H1 (cell line): ENCODE results near the gene ZDHHC23. TPM values are rescaled to one million over a fixed set of nuclear protein-coding genes. Genes with fewer than 3 reads are reported as not detected.

Experiments
- CTCF ChIA-PET: fragments of 300-600 bp; sonication (Branson Sonifier 250); formaldehyde crosslinking; loops from one replicate; lab custom pipeline; 2021; ENCODE audit not compliant: partially characterized antibody; lab: Charles Lee
- POLR2A ChIA-PET: fragments of 300-600 bp; sonication (Branson Sonifier 250); formaldehyde crosslinking; loops from one replicate; lab custom pipeline; 2021; ENCODE audit warnings: inconsistent platforms; ENCODE audit not compliant: partially characterized antibody; lab: Charles Lee
- DNase-seq, 2 experiments: peaks; one replicate each; pipeline versions ENCODE4 v3.0.0 to v3.0.0-alpha.2; 2010 to 2022; ENCODE audit warnings: low spot score in 2 of 2, low read depth in 1 of 2, mixed read lengths in 1 of 2
- FAIRE-seq: peaks from 2 replicates; lab custom pipeline; 2011; peaks lifted over from hg19 to GRCh38; lab: Jason Lieb, UNC
- H2AFZ ChIP-seq: 2 replicates; pipeline ENCODE4 v1.8.1; 2012; ENCODE audit warnings: low read length, inconsistent platforms
- H2AK5ac ChIP-seq: 2 replicates; pipeline ENCODE4 v1.6.1; 2013; ENCODE audit warnings: low read depth, low read length
- H2BK120ac ChIP-seq: replicated peaks from 2 replicates; pipeline ENCODE3; 2013; ENCODE audit warnings: low read depth, low read length, inconsistent platforms
- H2BK12ac ChIP-seq: 2 replicates; pipeline ENCODE4 v1.6.1; 2013; ENCODE audit warnings: low read depth, low read length
- H2BK15ac ChIP-seq: 2 replicates; pipeline ENCODE4 v1.6.1; 2013; ENCODE audit warnings: low read length
- H2BK20ac ChIP-seq: 2 replicates; pipeline ENCODE4 v1.6.1; 2013; ENCODE audit warnings: low read length
- H2BK5ac ChIP-seq: 2 replicates; pipeline ENCODE4 v1.6.1; 2013; ENCODE audit warnings: low read depth, low read length
- H3K14ac ChIP-seq: 2 replicates; pipeline ENCODE4 v1.6.1; 2013; ENCODE audit warnings: inconsistent platforms; ENCODE audit not compliant: insufficient read length
- H3K18ac ChIP-seq: 2 replicates; pipeline ENCODE4 v1.6.1; 2013; ENCODE audit warnings: low read length; ENCODE audit errors: extremely low read depth
- H3K23ac ChIP-seq: 2 replicates; pipeline ENCODE4 v1.6.1; 2013; ENCODE audit warnings: inconsistent platforms; ENCODE audit not compliant: insufficient read length
- H3K23me2 ChIP-seq: 2 replicates; pipeline ENCODE4 v1.6.1; 2013; ENCODE audit warnings: low read depth, low read length
- H3K27ac ChIP-seq: 2 replicates; pipeline ENCODE4 v1.6.1; 2011; ENCODE audit warnings: low read depth, low read length, inconsistent platforms
- H3K27me3 ChIP-seq, 4 experiments: replicated peaks in 1 of 4; 1 replicate in 1 of 4; 2 replicates in 3 of 4; pipeline versions ENCODE4 v1.6.1 to v1.8.1; 2011 to 2013; ENCODE audit warnings: low read length in 3 of 4, mild to moderate bottlenecking in 3 of 4, inconsistent platforms in 2 of 4, mixed read lengths in 2 of 4, moderate library complexity in 1 of 4; ENCODE audit not compliant: control insufficient read depth in 3 of 4, insufficient read depth in 3 of 4; ENCODE audit errors: extremely low read depth in 1 of 4
- H3K36me3 ChIP-seq, 4 experiments: 2 replicates each; pipeline versions ENCODE4 v1.6.1 to v1.8.1; 2011 to 2013; ENCODE audit warnings: mild to moderate bottlenecking in 4 of 4, low read length in 3 of 4, moderate library complexity in 2 of 4, control low read depth in 1 of 4, inconsistent platforms in 1 of 4; ENCODE audit not compliant: insufficient read depth in 4 of 4, control insufficient read depth in 2 of 4
- H3K4ac ChIP-seq: replicated peaks from 2 replicates; pipeline ENCODE3; 2013; ENCODE audit warnings: low read length, low read depth, mixed read lengths, inconsistent platforms; ENCODE audit not compliant: insufficient read length
- H3K4me1 ChIP-seq, 4 experiments: replicated peaks in 1 of 4; 1 replicate in 1 of 4; 2 replicates in 3 of 4; pipeline versions ENCODE4 v1.6.1 to v1.8.1; 2011 to 2013; ENCODE audit warnings: low read length in 3 of 4, inconsistent platforms in 2 of 4, mixed read lengths in 1 of 4; ENCODE audit not compliant: insufficient read depth in 4 of 4, control insufficient read depth in 3 of 4
- H3K4me2 ChIP-seq, 2 experiments: 2 replicates each; pipeline versions ENCODE4 v1.6.1 to v1.8.1; 2011 to 2013; ENCODE audit warnings: low read depth in 2 of 2, low read length in 2 of 2, control low read depth in 1 of 2, inconsistent platforms in 1 of 2, mild to moderate bottlenecking in 1 of 2; ENCODE audit not compliant: insufficient read depth in 1 of 2
- H3K4me3 ChIP-seq, 4 experiments: fragments of 200-600, 300-600 bp in 1 of 4; sonication (generic), shearing (Covaris generic), sonication (Bioruptor Twin) in 1 of 4; 2 replicates each; pipeline versions ENCODE4 v1.5.1 to v1.8.1; 2011 to 2016; ENCODE audit warnings: low read length in 4 of 4, low read depth in 3 of 4, control low read depth in 2 of 4, inconsistent platforms in 2 of 4, mild to moderate bottlenecking in 2 of 4, mixed read lengths in 1 of 4, moderate library complexity in 1 of 4; ENCODE audit not compliant: insufficient read depth in 2 of 4; ENCODE audit errors: extremely low read depth in 1 of 4
- H3K56ac ChIP-seq: replicated peaks from 2 replicates; pipeline ENCODE3; 2013; ENCODE audit warnings: low read depth, mild to moderate bottlenecking, mixed read lengths, low read length, inconsistent platforms; ENCODE audit not compliant: insufficient read length
- H3K79me1 ChIP-seq: 2 replicates; pipeline ENCODE4 v1.6.1; 2013; ENCODE audit warnings: low read depth, low read length, control low read depth
- H3K79me2 ChIP-seq, 2 experiments: 2 replicates each; pipeline versions ENCODE4 v1.6.1 to v1.8.1; 2012 to 2013; ENCODE audit warnings: low read length in 2 of 2, mild to moderate bottlenecking in 2 of 2, inconsistent platforms in 1 of 2; ENCODE audit not compliant: insufficient read depth in 2 of 2, control insufficient read depth in 1 of 2
- H3K9ac ChIP-seq, 4 experiments: replicated peaks in 1 of 4; 1 replicate in 1 of 4; 2 replicates in 3 of 4; pipeline versions ENCODE4 v1.6.1 to v1.8.1; 2011 to 2013; ENCODE audit warnings: low read depth in 3 of 4, low read length in 3 of 4, control low read depth in 2 of 4, mild to moderate bottlenecking in 2 of 4, moderate library complexity in 2 of 4, inconsistent platforms in 1 of 4; ENCODE audit errors: extremely low read depth in 1 of 4
- H3K9me3 ChIP-seq, 2 experiments: 2 replicates each; pipeline versions ENCODE4 v1.6.1 to v1.8.1; 2012 to 2013; ENCODE audit warnings: mild to moderate bottlenecking in 2 of 2, moderate library complexity in 2 of 2, control low read depth in 1 of 2, inconsistent platforms in 1 of 2, low read depth in 1 of 2, low read length in 1 of 2, mixed read lengths in 1 of 2; ENCODE audit not compliant: insufficient read depth in 2 of 2
- H4K20me1 ChIP-seq, 2 experiments: replicated peaks in 1 of 2; 2 replicates each; pipeline versions ENCODE3 to v1.8.1; 2011 to 2013; ENCODE audit warnings: inconsistent platforms in 2 of 2, low read length in 2 of 2, mild to moderate bottlenecking in 1 of 2; ENCODE audit not compliant: insufficient read depth in 2 of 2, control insufficient read depth in 1 of 2
- H4K5ac ChIP-seq: 2 replicates; pipeline ENCODE4 v1.6.1; 2013; ENCODE audit warnings: low read length, low read depth, mixed read lengths, inconsistent platforms; ENCODE audit not compliant: insufficient read length
- H4K8ac ChIP-seq: 2 replicates; pipeline ENCODE4 v1.8.0; 2013; ENCODE audit warnings: mild to moderate bottlenecking, moderate library complexity, low read length, inconsistent platforms; ENCODE audit not compliant: insufficient read depth; ENCODE audit errors: extremely low read depth
- H4K91ac ChIP-seq: replicated peaks from 2 replicates; pipeline ENCODE3; 2013; ENCODE audit warnings: low read length, mixed read lengths, inconsistent platforms; ENCODE audit not compliant: insufficient read length
- ASH2L ChIP-seq: fragments of 200-600, 300-600 bp; sonication (generic); IDR thresholded peaks from one replicate; pipeline ENCODE4 v1.7.1; 2017; ENCODE audit warnings: low read length
- CBX8 ChIP-seq: fragments of 300-800, 300-1000 bp; sonication (generic); IDR thresholded peaks from 2 replicates; pipeline ENCODE4 v1.7.1; 2016; ENCODE audit warnings: low read depth, low read length, borderline replicate concordance
- CHD2 ChIP-seq: IDR thresholded peaks from 2 replicates; pipeline ENCODE4 v1.6.1; 2012; ENCODE audit warnings: low read length, improper control_type of control experiment
- GABPA ChIP-seq: IDR thresholded peaks from 2 replicates; pipeline ENCODE4 v1.6.1; 2011; ENCODE audit warnings: mild to moderate bottlenecking, low read length, moderate library complexity, borderline replicate concordance; ENCODE audit not compliant: insufficient read depth
- KDM1A ChIP-seq: fragments of 200-600, 300-600 bp; sonication (generic); IDR thresholded peaks from 2 replicates; pipeline ENCODE4 v1.7.1; 2016; ENCODE audit warnings: mild to moderate bottlenecking, low read length, borderline replicate concordance
- RAD21 ChIP-seq, 2 experiments: IDR thresholded peaks in 1 of 2; conservative IDR thresholded peaks in 1 of 2; 2 replicates each; pipeline ENCODE4 v1.6.1; 2011; ENCODE audit warnings: low read depth in 2 of 2, low read length in 2 of 2, improper control_type of control experiment in 1 of 2, inconsistent platforms in 1 of 2, mild to moderate bottlenecking in 1 of 2, moderate library complexity in 1 of 2
- RFX5 ChIP-seq: IDR thresholded peaks from 2 replicates; pipeline ENCODE4 v1.6.1; 2011; ENCODE audit warnings: low read depth, low read length, improper control_type of control experiment, borderline replicate concordance
- RXRA ChIP-seq: IDR thresholded peaks from 2 replicates; pipeline ENCODE4 v1.6.1; 2011; ENCODE audit warnings: low read depth, mild to moderate bottlenecking, low read length, moderate library complexity; ENCODE audit not compliant: insufficient read depth
- SAP30 ChIP-seq: fragments of 300-600 bp; sonication (generic); IDR thresholded peaks from 2 replicates; pipeline ENCODE4 v1.7.1; 2012; ENCODE audit warnings: low read length, moderate library complexity, mild to moderate bottlenecking, inconsistent platforms; ENCODE audit not compliant: insufficient read depth, insufficient replicate concordance
- SP1 ChIP-seq: IDR thresholded peaks from 2 replicates; pipeline ENCODE4 v1.6.1; 2011; ENCODE audit warnings: low read depth, low read length
- SP2 ChIP-seq: IDR thresholded peaks from 2 replicates; pipeline ENCODE4 v1.6.1; 2012; ENCODE audit warnings: mild to moderate bottlenecking, low read length, inconsistent platforms
- SUZ12 ChIP-seq: fragments of 200-600 bp; sonication (generic); IDR thresholded peaks from 2 replicates; pipeline ENCODE4 v1.6.1; 2012; ENCODE audit warnings: mild to moderate bottlenecking, inconsistent platforms, low read length, moderate library complexity, mixed read lengths
- TBP ChIP-seq: IDR thresholded peaks from 2 replicates; pipeline ENCODE4 v1.6.1; 2011; ENCODE audit warnings: low read depth, low read length, improper control_type of control experiment
- ZNF274 ChIP-seq: IDR thresholded peaks from 2 replicates; pipeline ENCODE4 v1.7.0; 2012; ENCODE audit warnings: low read length, borderline replicate concordance; ENCODE audit errors: extremely low read depth
- polyA plus RNA-seq, 7 experiments: library from polyadenylated mRNA; depleted of rRNA in 3 of 7; stranded (reverse) in 5 of 7; unstranded in 2 of 7; fragments of >200 nt in 5 of 7; fragments of 200-250 nt in 2 of 7; gene quantifications; 1 replicate in 5 of 7; 2 replicates in 1 of 7; 4 replicates in 1 of 7; pipeline versions ENCODE4 v1.2.1 to v1.2.3, GENCODE V29; 2011 to 2013; ENCODE audit warnings: missing spikeins in 2 of 7, mixed read lengths in 2 of 7
- total RNA-seq: library from RNA; stranded (reverse); fragmentation: NEBNext Ultra II Directional; extraction: Animal tissue kit (Norgen Biotek cat#: 25700); gene quantifications from 2 replicates; pipeline ENCODE4 v1.2.1, GENCODE V29; 2021

Gene ZDHHC23
- total and polyA plus RNA-seq, 2 of the 8 experiments (the other 6 are each of a cell fraction or from before 2014, with no cell fraction given) = 6.2 to 15.7 TPM

DNA sequence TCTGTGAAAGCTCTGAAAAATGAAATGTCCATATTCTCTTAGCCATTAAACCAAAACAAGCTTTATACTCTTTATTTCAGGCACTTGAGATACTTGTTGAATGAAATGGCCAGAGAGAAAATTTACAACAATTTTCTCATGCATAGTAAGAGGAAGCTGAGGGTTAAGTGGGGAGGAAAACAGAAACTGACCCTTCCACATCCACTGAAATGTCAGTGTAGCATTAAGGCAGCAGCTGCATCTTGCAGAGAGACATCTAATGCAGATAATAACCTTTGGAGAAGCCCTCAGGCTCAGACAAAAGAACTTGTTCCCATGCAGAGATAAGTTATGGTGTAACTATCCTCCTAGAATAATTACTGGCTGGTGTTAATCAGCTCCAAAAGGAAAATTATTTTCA, 34.0 kb downstream of the ZDHHC23 start:
- Histone ChIP-seq H4K91ac (no peak overlapping the region), H3K27ac (no peak overlapping the region), H4K5ac (no peak overlapping the region), H2BK12ac (no peak overlapping the region), H2BK120ac (no peak overlapping the region), H3K79me2 (no peaks in the 10 kb centered on the region), H3K56ac (no peak overlapping the region), H2BK20ac (no peak overlapping the region), H3K4ac (no peak overlapping the region), H3K9ac (no peak overlapping the region), H3K23me2 (no peaks in the 10 kb centered on the region), H2AFZ (no peak overlapping the region), H2BK5ac (no peak overlapping the region), H4K8ac (no peak overlapping the region), H3K4me2 (no peak overlapping the region), H3K79me1 (no peaks in the 10 kb centered on the region), H3K23ac (no peak overlapping the region), H3K4me3 (no peak overlapping the region), H3K18ac (no peak overlapping the region), H2AK5ac (no peak overlapping the region), H3K36me3 (no peaks in the 10 kb centered on the region), H4K20me1 (no peaks in the 10 kb centered on the region), H3K4me1 (0 out of 7 replicates have a peak, but pooled peaks cover 0 to 2% (median 0%) of the 10 kb centered on the region in 4 experiments), H3K9me3 (no peaks in the 10 kb centered on the region), H3K14ac (no peak overlapping the region), H3K27me3 (no peaks in the 10 kb centered on the region), H2BK15ac (no peak overlapping the region)
- ChIA-PET POLR2A (interaction anchor here (1.1 kb wide), 1 partner anchor 10 kb away, joined by 3 read pairs; no protein-coding TSS in a partner anchor), CTCF (interaction anchor here (0.5 to 1.6 kb wide), 5 partner anchors 16 to 137 kb away, joined by 3 to 4 read pairs (median 3); no protein-coding TSS in a partner anchor)
- no peak for TF ChIP-seq RXRA
- TF ChIP-seq ASH2L = no peak
- no peak for TF ChIP-seq SUZ12
- TF ChIP-seq GABPA = no peak
- TF ChIP-seq SP1 = no peak
- no peak for TF ChIP-seq TBP
- no peak for TF ChIP-seq ZNF274
- no peak for TF ChIP-seq RFX5
- no peak for TF ChIP-seq KDM1A
- no peak for TF ChIP-seq CBX8
- TF ChIP-seq SAP30 = no peak
- no peak for TF ChIP-seq RAD21 (IDR thresholded peaks at IDR 0.05 in 1 of 2, conservative IDR thresholded peaks at IDR 0.05 in 1 of 2; ENCODE audit: low read depth in 2 of 2, low read length in 2 of 2)
- no peak for TF ChIP-seq CHD2
- no peak for TF ChIP-seq SP2
- DNase-seq (no peak), FAIRE-seq (no peak)
